ENCODE measurements around the gene THEMIS2. TPM values are rescaled to one million over a fixed set of nuclear protein-coding genes. Genes with fewer than 3 reads are reported as not detected.

The THEMIS2 gene
- total RNA-seq, 2 experiments from 2014 or later = 20.2 to 21.6 TPM

DNA sequence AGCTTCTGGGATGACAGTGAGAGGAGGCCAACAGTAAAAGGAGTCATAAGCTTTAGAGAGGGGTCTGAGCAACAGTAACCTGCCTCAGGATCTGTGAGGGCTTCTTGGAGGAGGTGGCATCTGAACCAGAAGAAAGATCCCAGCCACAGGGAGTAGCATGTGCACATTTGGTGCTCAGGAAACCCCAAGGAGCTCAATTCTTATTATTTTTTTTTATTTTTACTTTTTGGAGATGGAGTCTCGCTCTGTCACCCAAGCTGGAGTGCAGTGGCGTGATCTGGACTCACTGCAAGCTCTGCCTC lies 4.7 kb downstream of the THEMIS2 start:
- no peak for DNase-seq
- Mint-ChIP-seq H3K27me3 (no peaks in the 10 kb centered on the region), H3K36me3 (ENCODE audit: low read depth) (peaks cover 58% of the 10 kb centered on the region), H3K4me1 (ENCODE audit: low read depth) (peaks cover 25% of the 10 kb centered on the region), H3K4me3 (peak overlapping the region; percentile 20), H3K9me3 (no peaks in the 10 kb centered on the region), H3K27ac (peak overlapping the region; percentile 39)
- intact Hi-C loops (cut with DNase I, micrococcal nuclease) = no loop called here
- Histone ChIP-seq H3K4me1 (ENCODE audit: insufficient read depth, low read length) (peaks cover 70% of the 10 kb centered on the region), H3K27ac (ENCODE audit: low read depth in 1 of 2, low read length in 2 of 2) (no peak overlapping the region), H3K36me3 (ENCODE audit: insufficient read depth, low read length) (peaks cover 55% of the 10 kb centered on the region), H3K4me3 (ENCODE audit: low read length) (no peak overlapping the region), H3K9me3 (ENCODE audit: control insufficient read depth in 1 of 2, insufficient read depth in 1 of 2, low read length in 2 of 2) (no peaks in the 10 kb centered on the region), H3K27me3 (ENCODE audit: control insufficient read depth in 1 of 2, insufficient read depth in 2 of 2, low read length in 2 of 2) (no peaks in the 10 kb centered on the region)
- ChIA-PET CTCF (interaction anchor here (0.5 to 1.1 kb wide), 2 partner anchors 19 to 176 kb away, joined by 3 to 4 read pairs; no protein-coding TSS in a partner anchor), POLR2A (interaction anchor here (0.6 to 0.9 kb wide), 2 partner anchors 10 to 296 kb away, joined by 3 to 4 read pairs; no protein-coding TSS in a partner anchor)
- ATAC-seq (ENCODE audit: poor library complexity) = no peak
- TF ChIP-seq, protein P1, sequence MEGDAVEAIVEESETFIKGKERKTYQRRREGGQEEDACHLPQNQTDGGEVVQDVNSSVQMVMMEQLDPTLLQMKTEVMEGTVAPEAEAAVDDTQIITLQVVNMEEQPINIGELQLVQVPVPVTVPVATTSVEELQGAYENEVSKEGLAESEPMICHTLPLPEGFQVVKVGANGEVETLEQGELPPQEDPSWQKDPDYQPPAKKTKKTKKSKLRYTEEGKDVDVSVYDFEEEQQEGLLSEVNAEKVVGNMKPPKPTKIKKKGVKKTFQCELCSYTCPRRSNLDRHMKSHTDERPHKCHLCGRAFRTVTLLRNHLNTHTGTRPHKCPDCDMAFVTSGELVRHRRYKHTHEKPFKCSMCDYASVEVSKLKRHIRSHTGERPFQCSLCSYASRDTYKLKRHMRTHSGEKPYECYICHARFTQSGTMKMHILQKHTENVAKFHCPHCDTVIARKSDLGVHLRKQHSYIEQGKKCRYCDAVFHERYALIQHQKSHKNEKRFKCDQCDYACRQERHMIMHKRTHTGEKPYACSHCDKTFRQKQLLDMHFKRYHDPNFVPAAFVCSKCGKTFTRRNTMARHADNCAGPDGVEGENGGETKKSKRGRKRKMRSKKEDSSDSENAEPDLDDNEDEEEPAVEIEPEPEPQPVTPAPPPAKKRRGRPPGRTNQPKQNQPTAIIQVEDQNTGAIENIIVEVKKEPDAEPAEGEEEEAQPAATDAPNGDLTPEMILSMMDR (IDR thresholded peaks at IDR 0.05) = no peak

DNA sequence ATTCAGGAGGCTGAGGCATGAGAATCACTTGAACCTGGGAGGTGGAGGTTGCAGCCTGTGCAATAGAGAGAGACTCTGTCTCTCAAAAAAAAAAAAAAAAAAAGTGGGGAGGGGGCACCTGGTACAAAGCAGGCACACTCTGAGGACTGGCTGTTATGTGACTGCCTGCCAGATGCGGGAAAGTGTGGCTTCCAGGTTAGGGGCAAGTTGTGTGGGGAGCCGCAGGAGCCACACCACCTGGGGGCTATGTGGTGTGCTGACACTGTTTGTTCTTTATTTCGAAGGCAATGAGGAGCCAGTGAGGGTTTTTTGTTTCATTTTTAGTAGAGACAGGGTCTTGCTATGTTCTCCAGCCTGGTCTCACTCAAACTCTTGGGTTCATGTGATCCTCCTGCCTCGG lies 5.7 kb downstream of the THEMIS2 start:
- peaks cover 61% of the 10 kb centered on the region for H3K36me3 Mint-ChIP-seq (ENCODE audit: low read depth)
- H3K27ac Mint-ChIP-seq = no peak overlapping the region
- no peak for ATAC-seq (ENCODE audit: poor library complexity)
- intact Hi-C loops (cut with DNase I, micrococcal nuclease) = no loop called here
- Histone ChIP-seq H3K27me3 (ENCODE audit: control insufficient read depth in 1 of 2, insufficient read depth in 2 of 2, low read length in 2 of 2) (no peaks in the 10 kb centered on the region), H3K4me1 (ENCODE audit: insufficient read depth, low read length) (peaks cover 78% of the 10 kb centered on the region), H3K4me3 (ENCODE audit: low read length) (no peak overlapping the region), H3K9me3 (ENCODE audit: control insufficient read depth in 1 of 2, insufficient read depth in 1 of 2, low read length in 2 of 2) (no peaks in the 10 kb centered on the region), H3K36me3 (ENCODE audit: insufficient read depth, low read length) (peaks cover 65% of the 10 kb centered on the region), H3K27ac (ENCODE audit: low read depth in 1 of 2, low read length in 2 of 2) (no peak overlapping the region)
- ChIA-PET CTCF (interaction anchor here (1.1 kb wide), 1 partner anchor 20 kb away, joined by 4 read pairs; no protein-coding TSS in a partner anchor), POLR2A (no interaction called here)
- DNase-seq = no peak
- peaks cover 19% of the 10 kb centered on the region for H3K4me1 Mint-ChIP-seq (ENCODE audit: low read depth)
- no peaks in the 10 kb centered on the region for H3K9me3 Mint-ChIP-seq
- TF ChIP-seq, protein P1 (IDR thresholded peaks at IDR 0.05) = no peak
- H3K27me3 Mint-ChIP-seq = no peaks in the 10 kb centered on the region
- no peak overlapping the region for H3K4me3 Mint-ChIP-seq

DNA sequence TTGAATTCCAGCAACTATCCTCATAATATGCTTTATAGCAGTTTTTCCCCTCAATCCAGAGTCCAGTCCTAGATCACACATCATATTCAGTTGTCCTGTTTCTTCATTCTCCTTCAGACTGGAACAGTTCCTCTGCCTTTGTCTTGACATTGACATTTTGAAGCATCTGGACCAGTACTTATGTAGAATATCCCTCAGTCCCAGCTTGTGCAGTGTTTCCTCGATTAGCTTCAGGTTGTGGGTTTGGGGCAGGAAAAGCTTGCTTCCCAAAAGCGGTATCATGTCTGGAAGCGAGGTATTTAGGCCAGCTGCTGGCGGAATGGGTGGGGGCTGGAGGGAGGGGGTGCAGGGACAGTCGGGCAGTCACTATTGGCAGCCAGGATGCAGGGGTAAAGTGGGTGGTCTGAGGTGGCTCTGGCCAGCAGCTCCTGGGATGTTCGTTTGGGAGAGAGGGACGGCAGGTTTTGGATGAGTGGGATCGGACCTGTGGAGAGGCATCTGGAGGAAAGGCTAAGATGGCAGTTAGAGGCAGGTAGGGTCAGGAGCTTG lies 6.5 kb downstream of the THEMIS2 start:
- ChIA-PET POLR2A (interaction anchor here (0.6 kb wide), 1 partner anchor 156 kb away, joined by 4 read pairs; no protein-coding TSS in a partner anchor), CTCF (no interaction called here)
- H3K9me3 Mint-ChIP-seq = no peaks in the 10 kb centered on the region
- ATAC-seq (ENCODE audit: poor library complexity) (no peak), DNase-seq (no peak)
- no peaks in the 10 kb centered on the region for H3K27me3 Mint-ChIP-seq
- no peak overlapping the region for H3K27ac Mint-ChIP-seq
- Histone ChIP-seq H3K27me3 (ENCODE audit: control insufficient read depth in 1 of 2, insufficient read depth in 2 of 2, low read length in 2 of 2) (no peaks in the 10 kb centered on the region), H3K4me1 (ENCODE audit: insufficient read depth, low read length) (peaks cover 78% of the 10 kb centered on the region), H3K36me3 (ENCODE audit: insufficient read depth, low read length) (peaks cover 73% of the 10 kb centered on the region), H3K9me3 (ENCODE audit: control insufficient read depth in 1 of 2, insufficient read depth in 1 of 2, low read length in 2 of 2) (no peaks in the 10 kb centered on the region), H3K27ac (ENCODE audit: low read depth in 1 of 2, low read length in 2 of 2) (no peak overlapping the region), H3K4me3 (ENCODE audit: low read length) (no peak overlapping the region)
- intact Hi-C loops (cut with DNase I, micrococcal nuclease) = no loop called here
- TF ChIP-seq, protein P1 (IDR thresholded peaks at IDR 0.05) = no peak
- H3K4me3 Mint-ChIP-seq = no peak overlapping the region
- peaks cover 11% of the 10 kb centered on the region for H3K4me1 Mint-ChIP-seq (ENCODE audit: low read depth)
- peaks cover 67% of the 10 kb centered on the region for H3K36me3 Mint-ChIP-seq (ENCODE audit: low read depth)

Data from CD4-positive, alpha-beta T cell (primary cell).